GM19372 (cell line): ENCODE data around the gene GOLGA6A.
"Not testable (repeated sequence)": the region's sequence is repeated elsewhere in the genome, so short reads cannot be mapped to it uniquely, and the experiment has no call there.

Experiments
- ATAC-seq: cut with Tn5 transposase; IDR thresholded peaks from one replicate; pipeline ENCODE4 v1.9.1; 2021; ENCODE audit warnings: mild to moderate bottlenecking, low read depth, moderate library complexity; ENCODE audit not compliant: unreplicated experiment

Gene GOLGA6A

GRCh38 chr15:74082450-74082849 is at the start of gene GOLGA6A:
GOLGA6A (minus strand) TSS chr15:74082550; CDS start chr15:74082509, 41 bp downstream.
- ATAC-seq, result not testable (repeated sequence)

- ATAC-seq, result no peak
Observed at GRCh38 chr15:74131628-74132413, 49.5 kb upstream of the GOLGA6A start.

- ATAC-seq, result no peak
Observed at GRCh38 chr15:74130849-74131627, 48.7 kb upstream of the GOLGA6A start.

- no peak for ATAC-seq
Observed at GRCh38 chr15:74130155-74130848, 48.0 kb upstream of the GOLGA6A start, which contains the start of gene ISLR2. ISLR2 (plus strand) TSS chr15:74130586; CDS start chr15:74132755, 2,169 bp downstream.

GRCh38 chr15:74129586-74130154 is 47.3 kb upstream of the GOLGA6A start:
- no peak for ATAC-seq

GRCh38 chr15:74128785-74129585 is 46.6 kb upstream of the GOLGA6A start:
- ATAC-seq, result no peak

- no peak for ATAC-seq
Observed at GRCh38 chr15:74127954-74128784, 45.8 kb upstream of the GOLGA6A start.

- peak; percentile 53 for ATAC-seq
Observed at GRCh38 chr15:74127255-74127953, 45.1 kb upstream of the GOLGA6A start.

- ATAC-seq, result no peak
Observed at GRCh38 chr15:74124759-74125158, 42.4 kb upstream of the GOLGA6A start.

- no peak for ATAC-seq
Observed at GRCh38 chr15:74124196-74124595, 41.8 kb upstream of the GOLGA6A start.

GRCh38 chr15:74123658-74124057 is 41.3 kb upstream of the GOLGA6A start:
- ATAC-seq, result no peak

- no peak for ATAC-seq
Observed at GRCh38 chr15:74123131-74123429, 40.7 kb upstream of the GOLGA6A start.

GRCh38 chr15:74122403-74123130 is 40.2 kb upstream of the GOLGA6A start:
- no peak for ATAC-seq

- no peak for ATAC-seq
Observed at GRCh38 chr15:74121858-74122257, 39.5 kb upstream of the GOLGA6A start.

- no peak for ATAC-seq
Observed at GRCh38 chr15:74121039-74121438, 38.7 kb upstream of the GOLGA6A start.

GRCh38 chr15:74120426-74120825 is 38.1 kb upstream of the GOLGA6A start:
- ATAC-seq, result no peak

GRCh38 chr15:74109713-74110112 is 27.4 kb upstream of the GOLGA6A start:
- no peak for ATAC-seq

- not testable (repeated sequence) for ATAC-seq
Observed at GRCh38 chr15:74108611-74109010, 26.3 kb upstream of the GOLGA6A start.
